Measurements from ENCODE around the gene TUBA1A. TPM values are rescaled to one million over a fixed set of nuclear protein-coding genes. Genes with fewer than 3 reads are reported as not detected.
"Not testable (repeated sequence)": the region's sequence is repeated elsewhere in the genome, so short reads cannot be mapped to it uniquely, and the experiment has no call there.

The TUBA1A gene
- total RNA-seq, 2 donors from 2014 or later, result 166 to 298 TPM

- no peaks in the 10 kb centered on the region for H3K27me3 ChIP-seq (ENCODE audit: control insufficient read depth, insufficient read depth, low read length, poor library complexity, severe bottlenecking)
- 86 to 87% methylated on average over 3 to 5 of the region's 5 CpGs for WGBS, 2 experiments (ENCODE audit: insufficient coverage in 1 of 2, insufficient read length in 1 of 2)
- TF ChIP-seq CTCF (conservative IDR thresholded peaks at IDR 0.05), result no peak
- H3K27ac Mint-ChIP-seq, result no peak overlapping the region
- H3K4me1 ChIP-seq (ENCODE audit: control insufficient read depth, insufficient read depth, low read length), result peaks cover 4% of the 10 kb centered on the region
- H3K4me3 ChIP-seq (ENCODE audit: low read length), result peak overlapping the region; percentile 93
- peak overlapping the region; percentile 30 for H3K9ac ChIP-seq (ENCODE audit: extremely low read depth, low read length, poor library complexity, severe bottlenecking)
- peaks cover 24% of the 10 kb centered on the region for H3K36me3 Mint-ChIP-seq (ENCODE audit: low read depth)
- H3K9me3 Mint-ChIP-seq, result no peaks in the 10 kb centered on the region
- peaks cover 14% of the 10 kb centered on the region for H3K36me3 ChIP-seq (ENCODE audit: control insufficient read depth, insufficient read depth, low read length)
- H3K27ac ChIP-seq (ENCODE audit: low read depth, low read length), result peak overlapping the region; percentile 99
- H3K27me3 Mint-ChIP-seq (ENCODE audit: insufficient read depth), result peaks cover 2% of the 10 kb centered on the region
- H3K4me1 Mint-ChIP-seq, result no peaks in the 10 kb centered on the region
- H3K4me3 Mint-ChIP-seq, result peak overlapping the region; percentile 88
- DNase-seq, result no peak
- H3K9me3 ChIP-seq (ENCODE audit: control insufficient read depth, low read length), result no peaks in the 10 kb centered on the region
These were observed 1.7 kb downstream of the TUBA1A start for GRCh38 chr12:49187184-49187583.

GRCh38 chr12:49186307-49186706 lies 2.6 kb downstream of the TUBA1A start:
- DNase-seq; H3K4me3 Mint-ChIP-seq; H3K9me3 ChIP-seq (ENCODE audit: control insufficient read depth, low read length); H3K27me3 Mint-ChIP-seq (ENCODE audit: insufficient read depth); H3K4me3 ChIP-seq (ENCODE audit: low read length); H3K27ac ChIP-seq (ENCODE audit: low read depth, low read length); H3K27ac Mint-ChIP-seq; H3K4me1 ChIP-seq (ENCODE audit: control insufficient read depth, insufficient read depth, low read length); H3K4me1 Mint-ChIP-seq; H3K27me3 ChIP-seq (ENCODE audit: control insufficient read depth, insufficient read depth, low read length, poor library complexity, severe bottlenecking); H3K9me3 Mint-ChIP-seq; H3K9ac ChIP-seq (ENCODE audit: extremely low read depth, low read length, poor library complexity, severe bottlenecking): not testable (repeated sequence)
- 89 to 96% methylated on average over 3 to 10 of the region's 11 CpGs for WGBS, 2 experiments (ENCODE audit: insufficient coverage in 1 of 2, insufficient read length in 1 of 2)
- peaks cover 14% of the 10 kb centered on the region for H3K36me3 ChIP-seq (ENCODE audit: control insufficient read depth, insufficient read depth, low read length)
- peaks cover 24% of the 10 kb centered on the region for H3K36me3 Mint-ChIP-seq (ENCODE audit: low read depth)

- not testable (repeated sequence) for H3K4me3 Mint-ChIP-seq; H3K9ac ChIP-seq (ENCODE audit: extremely low read depth, low read length, poor library complexity, severe bottlenecking); H3K27ac Mint-ChIP-seq
These were observed 4.2 kb downstream of the TUBA1A start for GRCh38 chr12:49184697-49185096.

GRCh38 chr12:49183214-49183950 lies 5.5 kb downstream of the TUBA1A start:
- not testable (repeated sequence) for H3K9me3 Mint-ChIP-seq; H3K27ac Mint-ChIP-seq; H3K4me3 Mint-ChIP-seq; H3K4me3 ChIP-seq (ENCODE audit: low read length); DNase-seq; H3K9ac ChIP-seq (ENCODE audit: extremely low read depth, low read length, poor library complexity, severe bottlenecking); H3K4me1 ChIP-seq (ENCODE audit: control insufficient read depth, insufficient read depth, low read length); H3K9me3 ChIP-seq (ENCODE audit: control insufficient read depth, low read length); H3K27me3 ChIP-seq (ENCODE audit: control insufficient read depth, insufficient read depth, low read length, poor library complexity, severe bottlenecking); H3K4me1 Mint-ChIP-seq; H3K27me3 Mint-ChIP-seq (ENCODE audit: insufficient read depth)
- peaks cover 14% of the 10 kb centered on the region for H3K36me3 ChIP-seq (ENCODE audit: control insufficient read depth, insufficient read depth, low read length)
- peaks cover 24% of the 10 kb centered on the region for H3K36me3 Mint-ChIP-seq (ENCODE audit: low read depth)
- H3K27ac ChIP-seq (ENCODE audit: low read depth, low read length), result peak overlapping the region; percentile 41
- 91 to 94% methylated on average over 8 to 15 of the region's 15 CpGs for WGBS, 2 experiments (ENCODE audit: insufficient coverage in 1 of 2, insufficient read length in 1 of 2)

More at GRCh38 chr12:49184697-49185096, 4.2 kb downstream of the TUBA1A start:
- peaks cover 14% of the 10 kb centered on the region for H3K36me3 ChIP-seq (ENCODE audit: control insufficient read depth, insufficient read depth, low read length)
- not testable (repeated sequence) for H3K27me3 ChIP-seq (ENCODE audit: control insufficient read depth, insufficient read depth, low read length, poor library complexity, severe bottlenecking); H3K4me1 ChIP-seq (ENCODE audit: control insufficient read depth, insufficient read depth, low read length); H3K27me3 Mint-ChIP-seq (ENCODE audit: insufficient read depth); H3K9me3 ChIP-seq (ENCODE audit: control insufficient read depth, low read length); H3K4me3 ChIP-seq (ENCODE audit: low read length); H3K27ac ChIP-seq (ENCODE audit: low read depth, low read length); DNase-seq; H3K4me1 Mint-ChIP-seq; H3K9me3 Mint-ChIP-seq
- peaks cover 24% of the 10 kb centered on the region for H3K36me3 Mint-ChIP-seq (ENCODE audit: low read depth)
- 86 to 100% methylated on average over 1 of the region's 1 CpG for WGBS, 2 experiments (ENCODE audit: insufficient coverage in 1 of 2, insufficient read length in 1 of 2)

All from endodermal cell (in vitro differentiated cells).